NCI-H2107 (cell line): ENCODE results near the gene TWIST2.

Experiments used
- DNase-seq: peaks from one replicate; lab custom pipeline; 2025; lab: John Stamatoyannopoulos, UW

The TWIST2 gene

DNA sequence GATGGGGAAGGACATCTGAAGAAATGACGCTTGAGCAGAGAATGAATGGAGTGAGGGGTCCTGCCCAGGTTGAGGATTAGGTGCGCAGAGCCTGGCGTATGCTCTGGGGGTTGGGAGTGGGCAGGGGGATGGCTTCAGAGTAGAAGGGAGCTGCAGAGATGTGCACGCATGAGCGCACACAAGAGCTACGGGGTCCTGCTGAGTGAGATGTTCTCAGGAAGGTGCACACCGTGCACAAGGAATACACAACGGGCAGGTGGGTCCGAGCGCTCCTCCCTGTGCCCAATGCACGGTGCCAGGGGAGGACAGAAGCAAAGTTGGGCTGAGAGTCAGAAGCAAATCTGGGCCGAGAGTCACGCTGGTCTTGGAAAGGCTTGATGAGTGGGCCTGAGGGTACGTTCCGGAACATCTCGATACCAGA is 25.5 kb downstream of the TWIST2 start:
- DNase-seq = no peak

- DNase-seq = no peak
These were observed 26.0 kb downstream of the TWIST2 start for GRCh38 chr2:238873841-238874240.

- DNase-seq = no peak
These were observed 26.6 kb downstream of the TWIST2 start for GRCh38 chr2:238874330-238875050.

GRCh38 chr2:238875101-238875470 is 27.2 kb downstream of the TWIST2 start:
- DNase-seq = no peak

DNA sequence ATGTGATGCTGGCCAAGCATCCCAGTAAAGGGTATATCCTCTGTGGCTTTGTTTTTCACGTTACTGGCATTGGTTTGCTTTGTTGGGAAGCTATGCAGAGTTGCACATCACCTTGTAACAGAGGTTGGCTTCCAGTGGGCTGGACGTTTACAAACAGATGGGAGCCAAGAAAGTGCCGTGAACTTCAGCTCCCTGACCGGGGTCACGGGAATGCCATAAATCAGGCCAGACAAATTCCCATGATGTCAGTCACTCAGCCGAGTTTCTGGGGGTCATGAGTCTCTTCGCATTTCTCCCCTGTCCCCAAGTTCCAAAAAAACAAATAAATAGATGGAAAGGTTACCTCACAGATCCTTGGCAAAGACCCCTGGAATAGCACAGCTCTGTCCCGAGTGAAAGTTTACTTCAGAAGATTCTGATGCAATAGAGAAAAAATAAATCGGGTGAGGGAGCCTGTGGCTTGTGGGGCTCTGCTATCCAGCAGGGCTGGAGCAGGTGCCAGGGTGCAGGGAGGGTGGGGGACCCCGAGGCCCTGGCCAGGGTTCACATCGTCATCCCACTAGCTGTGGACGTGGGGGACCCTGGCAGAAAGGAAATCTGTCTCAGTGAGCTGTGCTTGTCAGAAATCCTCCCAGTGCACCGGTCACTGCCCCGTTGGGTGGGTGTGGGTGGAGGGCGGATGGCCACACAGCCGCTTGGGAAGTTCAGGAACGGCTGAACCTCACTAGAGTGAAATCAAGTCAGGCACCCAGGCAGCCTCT is 27.8 kb downstream of the TWIST2 start:
- no peak for DNase-seq

- no peak for DNase-seq
These were observed 28.3 kb downstream of the TWIST2 start for GRCh38 chr2:238876232-238876630.

GRCh38 chr2:238878051-238878735 is 30.3 kb downstream of the TWIST2 start:
- no peak for DNase-seq

GRCh38 chr2:238879043-238879442 is 31.2 kb downstream of the TWIST2 start:
- no peak for DNase-seq

DNA sequence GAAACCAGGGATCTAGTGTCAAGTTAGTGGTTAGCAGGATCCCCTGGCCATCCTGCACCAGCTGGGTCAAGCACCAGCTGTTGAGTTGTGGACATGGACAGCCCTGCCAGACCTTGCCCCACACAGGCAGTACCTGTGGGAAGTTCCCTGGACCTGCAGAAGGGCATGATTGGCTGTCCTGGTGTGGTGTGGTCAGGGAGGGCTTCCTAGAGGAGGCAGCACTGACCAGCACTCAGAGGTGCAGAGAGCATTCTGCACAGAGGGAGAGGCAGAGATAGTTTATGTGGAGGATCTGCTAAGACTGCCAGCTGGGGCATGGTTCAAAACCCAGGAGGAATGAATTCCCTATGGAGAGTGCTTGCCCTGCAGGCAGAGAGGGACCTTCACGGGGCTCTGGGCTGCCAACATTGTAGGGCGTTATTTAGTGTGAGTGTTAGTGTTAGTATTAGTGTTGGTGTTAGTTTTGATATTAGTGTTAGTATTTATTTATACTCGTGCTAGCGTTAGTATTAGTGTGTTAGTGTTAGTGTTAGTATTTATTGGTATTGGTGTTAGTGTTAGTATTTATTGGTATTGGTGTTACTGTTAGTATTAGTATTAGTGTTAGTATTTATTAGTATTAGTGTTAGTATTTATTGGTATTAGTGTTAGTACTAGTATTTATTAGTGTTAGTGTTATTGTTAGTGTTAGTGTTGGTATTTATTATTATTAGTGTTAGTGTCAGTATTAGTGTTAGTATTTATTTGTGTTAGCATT is 31.9 kb downstream of the TWIST2 start:
- DNase-seq = no peak

- DNase-seq = no peak
These were observed 33.6 kb downstream of the TWIST2 start for GRCh38 chr2:238881353-238882081.

- DNase-seq = no peak
These were observed 34.3 kb downstream of the TWIST2 start for GRCh38 chr2:238882082-238882755.

DNA sequence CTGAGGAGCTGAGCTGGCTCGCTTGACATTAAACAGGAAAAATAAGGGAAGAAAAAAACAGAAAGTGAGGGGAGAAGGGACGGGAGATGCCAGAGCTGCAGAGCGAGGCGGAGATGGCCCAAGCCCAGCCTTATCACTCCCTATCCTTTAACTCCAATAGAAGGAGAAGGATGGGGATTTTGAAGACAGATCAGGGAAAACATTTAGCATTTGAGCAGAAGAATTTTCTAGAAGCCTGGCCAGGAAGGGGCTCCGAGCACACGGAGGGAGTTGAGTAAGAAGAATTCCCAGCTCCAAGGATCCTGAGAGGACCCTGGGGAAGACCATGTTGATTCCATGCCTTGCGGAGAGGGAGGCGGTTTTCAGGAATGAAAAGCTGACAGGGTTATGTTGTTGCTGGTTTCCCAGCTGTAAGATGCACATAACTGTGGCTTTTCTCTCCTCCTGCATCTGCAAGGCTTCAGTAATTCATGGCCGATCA is 35.6 kb downstream of the TWIST2 start:
- DNase-seq = no peak

DNA sequence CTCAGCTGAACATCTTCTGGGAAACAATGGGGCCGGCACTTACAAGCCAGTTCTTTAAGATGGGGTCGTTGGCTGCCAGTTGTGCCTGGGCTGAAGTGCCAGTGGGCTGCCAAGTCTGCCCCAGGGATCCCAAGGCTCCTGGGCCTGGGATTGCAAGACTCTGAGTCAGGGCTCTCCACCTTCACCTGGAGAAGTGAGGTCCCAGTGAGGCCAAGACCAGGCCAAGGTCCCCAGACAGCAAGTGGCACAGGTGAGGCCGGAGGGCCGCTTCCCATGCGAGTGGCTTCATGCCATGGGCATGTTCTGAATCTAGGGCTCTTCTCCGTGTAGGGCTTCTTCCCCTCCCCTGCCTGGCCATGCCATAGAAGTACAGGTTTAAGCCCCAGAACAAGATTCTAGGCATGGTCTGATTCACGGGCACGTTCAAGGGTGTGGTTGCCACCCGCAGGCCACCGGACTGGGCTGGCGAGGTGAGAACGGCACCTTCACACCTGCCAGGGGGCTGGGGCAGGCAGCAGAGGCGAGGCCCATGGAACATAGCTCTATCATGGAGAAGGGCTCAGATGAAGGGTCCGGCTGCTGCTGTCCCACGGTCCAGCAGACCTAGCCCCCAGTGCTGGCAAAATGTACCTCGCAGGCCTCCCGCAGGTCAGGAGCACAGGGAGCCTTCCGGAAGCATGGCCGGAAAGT is 36.4 kb downstream of the TWIST2 start:
- no peak for DNase-seq

GRCh38 chr2:238884812-238885408 is 37.0 kb downstream of the TWIST2 start:
- no peak for DNase-seq

DNA sequence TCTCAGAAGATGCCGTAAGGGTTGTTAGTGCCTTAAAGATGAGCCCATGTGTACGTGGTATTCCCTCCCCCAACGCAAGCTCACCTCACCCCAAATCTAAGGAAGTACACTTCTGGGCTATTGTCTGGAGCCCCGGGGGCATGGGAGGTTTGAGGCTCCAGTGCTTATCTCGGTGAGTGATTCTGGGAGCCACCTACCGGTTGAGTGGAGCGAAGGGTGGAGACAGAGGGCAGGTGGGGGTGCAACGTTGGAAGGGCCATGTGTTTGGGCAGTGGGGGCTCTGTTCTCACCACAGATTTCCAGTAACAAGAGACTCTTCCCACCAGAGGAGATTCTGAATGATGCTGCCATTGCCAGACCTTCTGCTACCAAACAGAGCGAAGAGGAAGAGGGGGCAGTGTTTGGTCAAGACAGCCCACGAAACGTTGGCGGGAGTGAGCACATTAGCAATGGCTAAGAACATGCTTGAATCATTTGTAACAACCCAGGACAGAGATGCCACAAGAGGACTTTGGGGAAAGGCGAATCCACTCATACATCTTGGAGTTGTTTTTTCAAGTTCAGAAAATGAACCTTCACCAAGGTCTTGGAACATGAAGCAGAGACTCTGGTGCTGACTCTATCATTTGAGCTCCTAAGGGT is 38.7 kb downstream of the TWIST2 start:
- DNase-seq = no peak

- DNase-seq = no peak
These were observed 39.7 kb downstream of the TWIST2 start for GRCh38 chr2:238887616-238888015.

- DNase-seq = no peak
These were observed 40.9 kb downstream of the TWIST2 start for GRCh38 chr2:238888781-238889180.

DNA sequence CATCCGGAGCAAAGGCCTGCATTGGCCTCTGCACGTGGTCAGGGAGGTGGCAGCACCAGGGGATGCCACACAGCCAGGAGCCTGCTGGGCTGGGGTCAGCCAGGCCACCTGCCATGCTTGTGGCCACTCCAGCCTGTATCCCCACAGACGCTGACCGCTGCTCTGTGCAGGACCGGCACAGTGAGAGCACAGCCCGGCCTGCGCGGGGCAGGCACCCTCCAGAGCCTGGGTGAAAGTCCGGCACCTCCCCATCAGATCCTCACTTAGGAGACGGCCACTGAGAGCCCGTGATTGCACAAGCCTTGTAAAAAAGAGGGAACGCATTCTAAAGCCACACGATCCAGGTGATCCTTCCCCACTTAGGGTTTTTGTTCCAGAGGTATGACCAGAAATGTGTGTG is 42.2 kb downstream of the TWIST2 start:
- no peak for DNase-seq
